NOMO-1 (cell line): ENCODE measurements around the gene TYRP1.
"Not testable (repeated sequence)": the region's sequence is repeated elsewhere in the genome, so short reads cannot be mapped to it uniquely, and the experiment has no call there.

ENCODE experiments used
- DNase-seq, 2 experiments: peaks; one replicate each; lab custom pipeline; 2025; ENCODE audit not compliant: unreplicated experiment in 2 of 2; lab: John Stamatoyannopoulos, UW

TYRP1 gene

GRCh38 chr9:12693141-12693540 is at the start of gene TYRP1:
TYRP1 (plus strand) TSS chr9:12693385; CDS start chr9:12693997, 612 bp downstream.
- no peak for DNase-seq

- no peak for DNase-seq
Measured at GRCh38 chr9:12643686-12644085, 49.5 kb upstream of the TYRP1 start.

GRCh38 chr9:12648925-12649324 is 44.3 kb upstream of the TYRP1 start:
- DNase-seq: no peak

- no peak for DNase-seq
Measured at GRCh38 chr9:12651125-12651524, 42.1 kb upstream of the TYRP1 start.

GRCh38 chr9:12652973-12653372 is 40.2 kb upstream of the TYRP1 start:
- peak in 1 of 2 experiments; percentile 34 for DNase-seq

GRCh38 chr9:12656803-12657202 is 36.4 kb upstream of the TYRP1 start:
- no peak for DNase-seq

GRCh38 chr9:12657233-12657632 is 36.0 kb upstream of the TYRP1 start:
- no peak for DNase-seq

- no peak for DNase-seq
Measured at GRCh38 chr9:12657998-12658397, 35.2 kb upstream of the TYRP1 start.

GRCh38 chr9:12658531-12659209 is 34.5 kb upstream of the TYRP1 start:
- DNase-seq: no peak

- no peak for DNase-seq
Measured at GRCh38 chr9:12659220-12659619, 34.0 kb upstream of the TYRP1 start.

- no peak for DNase-seq
Measured at GRCh38 chr9:12666813-12667212, 26.4 kb upstream of the TYRP1 start.

- no peak for DNase-seq
Measured at GRCh38 chr9:12667892-12668291, 25.3 kb upstream of the TYRP1 start.

- no peak for DNase-seq
Measured at GRCh38 chr9:12670006-12670405, 23.2 kb upstream of the TYRP1 start.

GRCh38 chr9:12674961-12675360 is 18.2 kb upstream of the TYRP1 start:
- no peak for DNase-seq

- DNase-seq: not testable (repeated sequence)
Measured at GRCh38 chr9:12677462-12678126, 15.6 kb upstream of the TYRP1 start.

- no peak for DNase-seq
Measured at GRCh38 chr9:12680341-12680740, 12.8 kb upstream of the TYRP1 start.

GRCh38 chr9:12680757-12681156 is 12.4 kb upstream of the TYRP1 start:
- DNase-seq: no peak

- no peak for DNase-seq
Measured at GRCh38 chr9:12681620-12682019, 11.6 kb upstream of the TYRP1 start.

- no peak for DNase-seq
Measured at GRCh38 chr9:12684974-12685373, 8.2 kb upstream of the TYRP1 start.

GRCh38 chr9:12689233-12689632 is 4.0 kb upstream of the TYRP1 start:
- peak; percentile 29 to 43 for DNase-seq

- DNase-seq: no peak
Measured at GRCh38 chr9:12694013-12694412, 828 bp downstream of the TYRP1 start.

- no peak for DNase-seq
Measured at GRCh38 chr9:12695474-12695873, 2.3 kb downstream of the TYRP1 start.
